Esophagus muscularis mucosa (tissue), 4 donors: ENCODE results near the gene ABCA9. TPM values are rescaled to one million over a fixed set of nuclear protein-coding genes. Genes with fewer than 3 reads are reported as not detected.
"Not testable (repeated sequence)": the region's sequence is repeated elsewhere in the genome, so short reads cannot be mapped to it uniquely, and the experiment has no call there.

ENCODE experiments used
- DNase-seq: peaks from one replicate; pipeline ENCODE4 v3.0.0-alpha.2; 2017; ENCODE audit errors: extremely low spot score
- H3K27ac ChIP-seq, 4 donors: fragments of 200-600 bp; sonication (generic); replicated peaks in 1 of 4; 1 replicate in 3 of 4; 2 replicates in 1 of 4; pipeline ENCODE4 v1.5.1; 2016 to 2019; ENCODE audit warnings: mild to moderate bottlenecking in 1 of 4
- H3K27me3 ChIP-seq, 4 donors: fragments of 200-600 bp; sonication (generic); one replicate each; pipeline versions ENCODE4 v1.5.1 to v1.6.0; 2016 to 2019
- H3K36me3 ChIP-seq, 4 donors: fragments of 200-600 bp; sonication (generic); one replicate each; pipeline ENCODE4 v1.5.1; 2016 to 2019
- H3K4me1 ChIP-seq, 4 donors: fragments of 200-600 bp; sonication (generic); one replicate each; pipeline ENCODE4 v1.5.1; 2016 to 2019
- H3K4me3 ChIP-seq, 4 donors: fragments of 200-600 bp; sonication (generic); 1 replicate in 2 of 4; 2 replicates in 2 of 4; pipeline ENCODE4 v1.5.1; 2016 to 2019; ENCODE audit warnings: mild to moderate bottlenecking in 4 of 4, moderate library complexity in 1 of 4
- H3K9me3 ChIP-seq, 4 donors: fragments of 200-600 bp; sonication (generic); 1 replicate in 3 of 4; 2 replicates in 1 of 4; pipeline ENCODE4 v1.5.1; 2016 to 2019
- EP300 ChIP-seq: sonication (generic); formaldehyde crosslinking; IDR thresholded peaks from one replicate; pipeline ENCODE4 v1.6.1; 2017; ENCODE audit warnings: antibody characterized with exemption
- POLR2A ChIP-seq: fragments of 450-650 bp; IDR thresholded peaks from one replicate; pipeline ENCODE4 v1.6.1; 2017; ENCODE audit warnings: antibody characterized with exemption, moderate library complexity, mild to moderate bottlenecking, low read depth
- POLR2AphosphoS5 ChIP-seq, 2 donors: sonication (generic); formaldehyde crosslinking; IDR thresholded peaks; one replicate each; pipeline ENCODE4 v1.6.1; 2017; ENCODE audit warnings: antibody characterized with exemption in 2 of 2
- WGBS: methylation state at CpG from one replicate; pipeline ENCODE4 v1.1.5; 2018; 5-methylcytosine and 5-hydroxymethylcytosine counted together
- intact Hi-C: fragments of 100-400 bp; cut with DNase I; formaldehyde crosslinking; loops from one replicate; pipeline ENCODE4 v1.15.1; 2023
- total RNA-seq, 4 donors: library from RNA; depleted of rRNA; stranded (reverse); fragments of >200 nt; gene quantifications; one replicate each; pipeline versions ENCODE4 v1.1.0 to v1.2.1, GENCODE V29; 2016
- TF ChIP-seq, protein P1 (sequence below), 3 experiments: fragments of 200-600 bp in 2 of 3; fragments of 450-650 bp in 1 of 3; sonication (generic) in 2 of 3; IDR thresholded peaks; one replicate each; pipeline ENCODE4 v1.5.1; 2017 to 2019; ENCODE audit warnings: antibody characterized with exemption in 3 of 3, mild to moderate bottlenecking in 2 of 3, moderate library complexity in 1 of 3

Gene ABCA9
- total RNA-seq, 4 donors from 2014 or later, result 19.8 to 56.1 (median 26.0) TPM

- 72% methylated on average over 6 of the region's 6 CpGs for WGBS
- no peaks in the 10 kb centered on the region for H3K9me3 ChIP-seq
- no peaks in the 10 kb centered on the region for H3K27me3 ChIP-seq
- H3K27ac ChIP-seq, result no peak overlapping the region
- no peak overlapping the region for H3K4me3 ChIP-seq
- H3K4me1 ChIP-seq, result no peaks in the 10 kb centered on the region
- no peak for TF ChIP-seq POLR2A
- TF ChIP-seq EP300, result no peak
- TF ChIP-seq POLR2AphosphoS5 (IDR thresholded peaks at IDR 0.05), result no peak
- TF ChIP-seq, protein P1, sequence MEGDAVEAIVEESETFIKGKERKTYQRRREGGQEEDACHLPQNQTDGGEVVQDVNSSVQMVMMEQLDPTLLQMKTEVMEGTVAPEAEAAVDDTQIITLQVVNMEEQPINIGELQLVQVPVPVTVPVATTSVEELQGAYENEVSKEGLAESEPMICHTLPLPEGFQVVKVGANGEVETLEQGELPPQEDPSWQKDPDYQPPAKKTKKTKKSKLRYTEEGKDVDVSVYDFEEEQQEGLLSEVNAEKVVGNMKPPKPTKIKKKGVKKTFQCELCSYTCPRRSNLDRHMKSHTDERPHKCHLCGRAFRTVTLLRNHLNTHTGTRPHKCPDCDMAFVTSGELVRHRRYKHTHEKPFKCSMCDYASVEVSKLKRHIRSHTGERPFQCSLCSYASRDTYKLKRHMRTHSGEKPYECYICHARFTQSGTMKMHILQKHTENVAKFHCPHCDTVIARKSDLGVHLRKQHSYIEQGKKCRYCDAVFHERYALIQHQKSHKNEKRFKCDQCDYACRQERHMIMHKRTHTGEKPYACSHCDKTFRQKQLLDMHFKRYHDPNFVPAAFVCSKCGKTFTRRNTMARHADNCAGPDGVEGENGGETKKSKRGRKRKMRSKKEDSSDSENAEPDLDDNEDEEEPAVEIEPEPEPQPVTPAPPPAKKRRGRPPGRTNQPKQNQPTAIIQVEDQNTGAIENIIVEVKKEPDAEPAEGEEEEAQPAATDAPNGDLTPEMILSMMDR (IDR thresholded peaks at IDR 0.05), result no peak
- peaks cover 0 to 10% (median 0%) of the 10 kb centered on the region in 4 donors for H3K36me3 ChIP-seq
- no peak for DNase-seq
- intact Hi-C loops, result no loop called here
Observed at GRCh38 chr17:68944435-68945035, 116.2 kb downstream of the ABCA9 start.

GRCh38 chr17:68943812-68944182, 116.9 kb downstream of the ABCA9 start:
- H3K4me3 ChIP-seq, H3K27me3 ChIP-seq, H3K27ac ChIP-seq, H3K9me3 ChIP-seq, DNase-seq, H3K4me1 ChIP-seq, intact Hi-C loops: not testable (repeated sequence)
- H3K36me3 ChIP-seq, result peaks cover 0 to 15% (median 0%) of the 10 kb centered on the region in 4 donors
- WGBS, result 95% methylated on average over 2 of the region's 2 CpGs

DNA sequence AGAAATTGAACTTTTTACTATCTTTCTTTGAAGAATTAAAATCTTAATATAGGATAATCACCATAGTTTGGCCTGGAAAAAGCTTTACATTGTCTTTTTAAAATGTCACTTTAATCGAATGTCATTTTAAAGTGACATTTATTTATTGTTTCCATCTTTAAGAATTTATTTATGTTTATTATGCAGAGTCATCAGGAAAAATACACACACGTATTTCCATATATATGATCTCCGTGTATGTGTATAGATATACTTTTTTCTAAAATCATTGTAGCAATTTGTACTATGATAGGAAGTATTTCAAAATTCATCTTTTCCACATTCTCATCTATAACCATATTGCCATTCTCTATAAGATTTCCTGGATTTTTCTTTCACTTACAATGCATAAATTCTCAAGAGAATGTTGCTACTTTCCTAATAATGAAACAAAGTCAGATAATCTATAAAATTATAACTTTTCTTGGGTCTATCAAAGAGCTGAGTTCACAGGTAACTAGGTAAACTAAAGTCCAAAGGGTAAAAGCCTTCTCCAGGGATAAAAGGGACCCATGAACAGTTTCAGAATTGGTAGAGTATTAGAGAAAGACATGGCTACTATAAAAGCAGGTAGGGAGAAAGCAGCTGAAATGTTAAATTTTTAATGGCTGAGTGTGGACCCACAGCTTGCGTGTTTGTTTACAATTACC, 117.5 kb downstream of the ABCA9 start:
- no peaks in the 10 kb centered on the region for H3K27me3 ChIP-seq
- no peak for TF ChIP-seq POLR2AphosphoS5 (IDR thresholded peaks at IDR 0.05)
- no peak for TF ChIP-seq POLR2A
- TF ChIP-seq EP300, result no peak
- TF ChIP-seq, protein P1 (IDR thresholded peaks at IDR 0.05), result no peak
- H3K4me1 ChIP-seq, result no peaks in the 10 kb centered on the region
- DNase-seq, result no peak
- no peak overlapping the region for H3K27ac ChIP-seq
- 79% methylated on average over 4 of the region's 4 CpGs for WGBS
- H3K36me3 ChIP-seq, result peaks cover 0 to 16% (median 0%) of the 10 kb centered on the region in 4 donors
- H3K4me3 ChIP-seq, result no peak overlapping the region
- intact Hi-C loops, result no loop called here
- no peaks in the 10 kb centered on the region for H3K9me3 ChIP-seq

GRCh38 chr17:68942389-68942788, 118.3 kb downstream of the ABCA9 start:
- Histone ChIP-seq H3K27me3 (no peaks in the 10 kb centered on the region), H3K4me3 (no peak overlapping the region), H3K27ac (no peak overlapping the region), H3K9me3 (no peaks in the 10 kb centered on the region), H3K36me3 (peaks cover 0 to 20% (median 0%) of the 10 kb centered on the region in 4 donors), H3K4me1 (no peaks in the 10 kb centered on the region)
- no peak for DNase-seq
- TF ChIP-seq POLR2AphosphoS5 (IDR thresholded peaks at IDR 0.05), result no peak
- no peak for TF ChIP-seq POLR2A
- TF ChIP-seq, protein P1 (IDR thresholded peaks at IDR 0.05), result no peak
- TF ChIP-seq EP300, result no peak
- intact Hi-C loops, result no loop called here
- WGBS, result 69% methylated on average over 3 of the region's 3 CpGs

DNA sequence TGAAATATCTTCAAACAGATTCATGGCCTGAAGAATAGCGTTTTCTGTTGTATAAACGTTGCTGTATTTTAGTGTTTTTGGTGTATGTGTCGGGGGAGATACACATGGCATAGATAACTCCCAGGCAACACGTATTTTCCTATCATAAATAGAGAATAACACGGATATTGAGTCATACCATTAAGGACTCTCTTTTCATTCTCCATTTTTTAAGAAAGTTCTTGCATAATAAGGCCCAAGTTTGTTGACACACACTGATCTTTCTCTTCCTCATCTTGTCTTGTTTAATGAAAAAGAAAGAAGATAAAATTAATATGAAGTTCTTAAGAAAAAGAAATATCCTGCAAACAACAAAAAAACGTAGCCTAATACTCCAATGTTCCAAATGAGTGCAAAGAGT, 119.0 kb downstream of the ABCA9 start:
- peaks cover 0 to 20% (median 0%) of the 10 kb centered on the region in 4 donors for H3K36me3 ChIP-seq
- H3K27ac ChIP-seq, result no peak overlapping the region
- H3K27me3 ChIP-seq, result no peaks in the 10 kb centered on the region
- H3K9me3 ChIP-seq, result no peaks in the 10 kb centered on the region
- WGBS, result 69% methylated on average over 6 of the region's 6 CpGs
- intact Hi-C loops, result no loop called here
- TF ChIP-seq POLR2AphosphoS5 (IDR thresholded peaks at IDR 0.05) (no peak), POLR2A (no peak), EP300 (no peak)
- TF ChIP-seq, protein P1 (IDR thresholded peaks at IDR 0.05), result no peak
- no peak for DNase-seq
- no peaks in the 10 kb centered on the region for H3K4me1 ChIP-seq
- no peak overlapping the region for H3K4me3 ChIP-seq
